RWPE2 (cell line): Measurements from ENCODE around the gene SEMA3E.

Experiments
- ATAC-seq: fragments of 200-7000 bp; cut with Tn5 transposase; 3 replicates; pipeline ENCODE4 v1.9.1; 2021; ENCODE audit warnings: low read depth
- DNase-seq: peaks from one replicate; pipeline ENCODE4 v3.0.0-alpha.2; 2020; ENCODE audit warnings: low spot score
- H3K27ac ChIP-seq: fragments of 450-650 bp; 2 replicates; pipeline ENCODE4 v1.5.1; 2017; ENCODE audit warnings: mild to moderate bottlenecking; ENCODE audit not compliant: poor library complexity, severe bottlenecking
- H3K27me3 ChIP-seq: fragments of 250-450 bp; sonication (Bioruptor Pico); 2 replicates; pipeline ENCODE4 v1.5.1; 2021; ENCODE audit warnings: mild to moderate bottlenecking, moderate library complexity; ENCODE audit not compliant: insufficient read depth, poor library complexity, severe bottlenecking
- H3K36me3 ChIP-seq: fragments of 250-450 bp; sonication (Bioruptor Pico); 2 replicates; pipeline ENCODE4 v1.5.1; 2020; ENCODE audit warnings: low read depth, mild to moderate bottlenecking, moderate library complexity
- H3K4me1 ChIP-seq: fragments of 250-450 bp; sonication (Bioruptor Pico); 2 replicates; pipeline ENCODE4 v1.5.1; 2021; ENCODE audit warnings: mild to moderate bottlenecking, moderate library complexity; ENCODE audit not compliant: insufficient read depth, poor library complexity, severe bottlenecking
- H3K4me3 ChIP-seq: fragments of 250-450 bp; sonication (Bioruptor Pico); 2 replicates; pipeline ENCODE4 v1.5.1; 2021; ENCODE audit warnings: mild to moderate bottlenecking, moderate library complexity; ENCODE audit not compliant: severe bottlenecking
- H3K9me3 ChIP-seq: fragments of 250-450 bp; sonication (Bioruptor Pico); 2 replicates; pipeline ENCODE4 v1.5.1; 2021; ENCODE audit warnings: mild to moderate bottlenecking, moderate library complexity; ENCODE audit not compliant: severe bottlenecking
- TF ChIP-seq, protein P1 (sequence below): fragments of 450-650 bp; IDR thresholded peaks from one replicate; pipeline ENCODE4 v1.5.1; 2017; ENCODE audit warnings: mild to moderate bottlenecking, moderate library complexity; ENCODE audit not compliant: poor library complexity, severe bottlenecking

The SEMA3E gene

DNA sequence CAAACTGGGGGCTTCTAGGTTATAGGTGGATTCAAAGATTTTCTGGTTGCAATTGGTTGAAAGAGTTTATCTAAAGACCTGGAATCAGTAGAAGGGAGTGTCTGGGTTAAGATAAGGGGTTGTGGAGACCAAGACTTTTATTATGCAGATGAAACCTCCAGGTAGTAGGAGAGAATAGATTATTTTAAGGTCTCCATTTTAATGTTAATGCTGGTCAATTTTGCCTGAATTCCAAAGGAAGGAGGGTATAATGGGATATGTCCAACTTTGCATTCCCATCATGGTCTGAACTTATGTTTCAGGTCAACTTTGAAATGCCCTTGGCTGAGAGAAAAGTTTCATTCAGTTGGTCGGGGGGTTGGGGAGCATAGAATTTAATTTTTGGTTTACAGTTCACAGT lies 44.3 kb upstream of the SEMA3E start:
- ATAC-seq (no peak), DNase-seq (no peak)
- Histone ChIP-seq H3K9me3 (no peaks in the 10 kb centered on the region), H3K27me3 (no peaks in the 10 kb centered on the region), H3K36me3 (no peaks in the 10 kb centered on the region), H3K27ac (no peak overlapping the region), H3K4me1 (no peaks in the 10 kb centered on the region), H3K4me3 (no peak overlapping the region)
- TF ChIP-seq, protein P1, sequence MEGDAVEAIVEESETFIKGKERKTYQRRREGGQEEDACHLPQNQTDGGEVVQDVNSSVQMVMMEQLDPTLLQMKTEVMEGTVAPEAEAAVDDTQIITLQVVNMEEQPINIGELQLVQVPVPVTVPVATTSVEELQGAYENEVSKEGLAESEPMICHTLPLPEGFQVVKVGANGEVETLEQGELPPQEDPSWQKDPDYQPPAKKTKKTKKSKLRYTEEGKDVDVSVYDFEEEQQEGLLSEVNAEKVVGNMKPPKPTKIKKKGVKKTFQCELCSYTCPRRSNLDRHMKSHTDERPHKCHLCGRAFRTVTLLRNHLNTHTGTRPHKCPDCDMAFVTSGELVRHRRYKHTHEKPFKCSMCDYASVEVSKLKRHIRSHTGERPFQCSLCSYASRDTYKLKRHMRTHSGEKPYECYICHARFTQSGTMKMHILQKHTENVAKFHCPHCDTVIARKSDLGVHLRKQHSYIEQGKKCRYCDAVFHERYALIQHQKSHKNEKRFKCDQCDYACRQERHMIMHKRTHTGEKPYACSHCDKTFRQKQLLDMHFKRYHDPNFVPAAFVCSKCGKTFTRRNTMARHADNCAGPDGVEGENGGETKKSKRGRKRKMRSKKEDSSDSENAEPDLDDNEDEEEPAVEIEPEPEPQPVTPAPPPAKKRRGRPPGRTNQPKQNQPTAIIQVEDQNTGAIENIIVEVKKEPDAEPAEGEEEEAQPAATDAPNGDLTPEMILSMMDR: no peak

DNA sequence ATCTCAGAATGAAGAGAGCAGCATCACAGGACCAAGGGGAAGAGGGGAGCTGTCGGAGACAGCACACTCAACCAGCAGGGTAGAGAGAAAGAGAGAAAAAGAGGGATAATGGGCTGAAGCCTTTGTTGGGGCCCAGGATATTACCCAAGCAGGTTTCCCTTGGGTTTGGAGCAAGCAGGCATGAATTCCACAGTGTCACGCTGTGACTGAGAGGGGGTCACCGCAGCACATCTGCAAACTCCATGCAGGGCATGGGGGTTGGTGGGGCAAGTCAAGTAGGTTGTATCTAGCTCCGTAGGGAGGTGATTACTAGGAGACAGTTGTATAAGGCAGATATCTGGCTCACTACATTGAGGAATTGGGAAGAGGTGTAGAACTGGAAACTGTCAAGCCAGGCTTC lies 42.2 kb upstream of the SEMA3E start:
- H3K36me3 ChIP-seq: no peaks in the 10 kb centered on the region
- no peak overlapping the region for H3K27ac ChIP-seq
- DNase-seq (no peak), ATAC-seq (no peak)
- H3K4me3 ChIP-seq: no peak overlapping the region
- no peaks in the 10 kb centered on the region for H3K27me3 ChIP-seq
- TF ChIP-seq, protein P1: no peak
- no peaks in the 10 kb centered on the region for H3K9me3 ChIP-seq
- H3K4me1 ChIP-seq: no peaks in the 10 kb centered on the region

DNA sequence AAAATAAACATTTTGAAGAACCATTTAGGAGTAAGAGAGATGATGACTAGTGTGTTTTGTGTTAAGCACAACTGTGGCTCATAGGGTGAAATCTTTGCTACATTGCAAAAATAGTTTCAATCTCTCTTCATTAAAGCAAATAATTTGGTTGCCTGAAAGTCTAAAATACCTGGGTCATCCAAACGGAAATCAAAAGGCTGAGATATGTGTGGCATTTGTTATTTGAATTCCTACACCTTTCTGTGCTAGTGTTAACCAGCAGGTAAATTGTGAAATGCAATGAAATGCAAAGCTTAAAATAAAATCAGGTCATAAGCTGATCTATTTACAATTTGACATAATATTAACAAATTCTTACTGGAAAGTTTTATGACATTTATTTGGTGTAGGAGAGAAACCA lies 40.9 kb upstream of the SEMA3E start:
- Histone ChIP-seq H3K36me3 (no peaks in the 10 kb centered on the region), H3K9me3 (no peaks in the 10 kb centered on the region), H3K27ac (no peak overlapping the region), H3K4me3 (no peak overlapping the region), H3K4me1 (no peaks in the 10 kb centered on the region), H3K27me3 (no peaks in the 10 kb centered on the region)
- DNase-seq (no peak), ATAC-seq (no peak)
- TF ChIP-seq, protein P1: no peak

DNA sequence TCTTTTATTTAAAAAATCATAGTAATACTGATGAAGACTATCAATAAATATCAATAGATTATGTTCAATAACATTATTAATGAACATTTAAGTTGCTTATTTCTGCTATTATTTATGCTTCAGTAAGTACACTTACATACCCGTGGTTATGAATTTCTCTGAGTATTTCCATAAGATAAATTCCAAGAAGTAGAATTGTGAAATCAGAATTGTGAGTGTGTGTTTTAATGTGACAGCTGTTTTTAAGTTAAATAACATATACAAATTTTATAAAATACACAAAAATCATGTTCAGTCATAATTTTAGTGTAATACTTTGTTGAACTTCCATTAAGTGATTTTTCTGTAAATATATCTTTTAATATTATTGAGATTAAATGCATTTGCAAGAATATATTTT lies 37.5 kb upstream of the SEMA3E start:
- no peaks in the 10 kb centered on the region for H3K4me1 ChIP-seq
- ATAC-seq: no peak

DNA sequence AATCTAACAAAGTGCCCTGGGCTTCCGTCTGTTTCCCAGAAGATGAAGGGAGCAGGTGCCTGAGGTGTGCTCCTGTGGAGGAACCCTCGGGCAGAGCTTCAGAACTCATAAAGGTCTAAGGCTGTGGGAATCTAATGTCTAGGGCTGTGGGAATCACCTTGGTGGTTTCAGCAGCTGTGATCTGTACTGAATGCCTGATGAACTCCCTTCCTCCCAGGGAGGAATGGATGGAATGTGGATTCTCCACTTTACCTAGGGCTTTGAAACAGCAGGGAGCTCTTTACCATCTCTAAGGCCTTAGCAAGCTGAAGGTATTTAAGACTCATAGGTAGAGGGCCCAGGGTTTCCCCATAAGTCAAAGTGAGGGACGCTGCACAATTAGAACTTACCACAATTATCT lies 36.0 kb upstream of the SEMA3E start:
- Histone ChIP-seq H3K9me3 (no peaks in the 10 kb centered on the region), H3K27me3 (no peaks in the 10 kb centered on the region), H3K4me3 (no peak overlapping the region), H3K27ac (no peak overlapping the region), H3K4me1 (no peaks in the 10 kb centered on the region), H3K36me3 (no peaks in the 10 kb centered on the region)
- TF ChIP-seq, protein P1: no peak
- ATAC-seq (peak; percentile 64; the same call in 2 of the 3 replicates), DNase-seq (no peak)

More for the DNA sequence above, 37.5 kb upstream of the SEMA3E start:
- Histone ChIP-seq H3K36me3 (no peaks in the 10 kb centered on the region), H3K27ac (no peak overlapping the region), H3K27me3 (no peaks in the 10 kb centered on the region), H3K9me3 (no peaks in the 10 kb centered on the region), H3K4me3 (no peak overlapping the region)
- TF ChIP-seq, protein P1: no peak
- no peak for DNase-seq
